HG03175 (cell line): ENCODE measurements around the gene C3orf70.
A peak's percentile ranks its signal among the peaks of the same experiment; 100 is the strongest.

Experiments used
- ATAC-seq: cut with Tn5 transposase; IDR thresholded peaks from one replicate; pipeline ENCODE4 v1.9.1; 2021; ENCODE audit warnings: mild to moderate bottlenecking, moderate library complexity; ENCODE audit not compliant: unreplicated experiment

Gene C3orf70, protein sequence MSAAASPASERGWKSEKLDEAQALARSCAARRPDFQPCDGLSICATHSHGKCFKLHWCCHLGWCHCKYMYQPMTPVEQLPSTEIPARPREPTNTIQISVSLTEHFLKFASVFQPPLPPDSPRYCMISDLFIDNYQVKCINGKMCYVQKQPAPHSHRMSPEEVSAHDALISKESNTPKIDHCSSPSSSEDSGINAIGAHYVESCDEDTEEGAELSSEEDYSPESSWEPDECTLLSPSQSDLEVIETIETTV

DNA sequence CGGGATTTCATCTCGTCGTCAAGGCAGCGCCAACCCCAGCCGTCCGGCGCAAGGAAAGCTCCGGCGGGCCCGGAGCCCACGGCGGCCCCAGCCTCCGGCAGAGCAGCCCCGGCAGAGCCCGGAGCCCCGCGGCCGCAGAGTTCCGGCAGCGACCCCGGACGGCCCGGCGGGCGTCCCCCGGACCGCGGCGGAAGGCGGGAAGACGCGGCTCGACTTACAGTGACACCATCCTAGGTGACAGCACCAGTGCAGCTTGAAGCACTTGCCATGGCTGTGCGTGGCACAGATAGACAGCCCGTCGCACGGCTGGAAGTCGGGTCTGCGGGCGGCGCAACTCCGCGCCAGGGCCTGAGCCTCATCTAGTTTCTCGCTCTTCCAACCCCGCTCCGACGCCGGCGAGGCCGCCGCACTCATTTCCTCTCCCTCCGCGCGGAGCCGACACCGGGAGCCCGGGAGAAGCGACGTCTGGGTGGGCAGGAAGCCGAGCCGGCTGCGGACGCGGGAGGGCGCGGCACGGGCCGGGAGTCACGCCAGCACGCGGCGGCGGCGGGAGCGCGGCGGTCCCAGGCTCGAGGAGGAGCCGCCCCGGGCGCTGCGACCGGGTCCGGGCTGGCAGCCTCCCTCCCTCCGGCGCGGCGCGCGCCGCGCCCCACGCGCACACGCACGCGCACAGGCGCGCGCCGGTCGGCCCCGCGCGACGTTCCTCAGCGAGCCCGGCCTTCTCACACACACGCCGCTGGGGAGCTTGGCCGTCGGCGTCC, at the start of gene C3orf70:
Gene C3orf70 (minus strand): TSS at position 651 of the 761 bp plus-strand sequence. CDS start 237 bp downstream, at position 414.
- ATAC-seq: no peak

DNA sequence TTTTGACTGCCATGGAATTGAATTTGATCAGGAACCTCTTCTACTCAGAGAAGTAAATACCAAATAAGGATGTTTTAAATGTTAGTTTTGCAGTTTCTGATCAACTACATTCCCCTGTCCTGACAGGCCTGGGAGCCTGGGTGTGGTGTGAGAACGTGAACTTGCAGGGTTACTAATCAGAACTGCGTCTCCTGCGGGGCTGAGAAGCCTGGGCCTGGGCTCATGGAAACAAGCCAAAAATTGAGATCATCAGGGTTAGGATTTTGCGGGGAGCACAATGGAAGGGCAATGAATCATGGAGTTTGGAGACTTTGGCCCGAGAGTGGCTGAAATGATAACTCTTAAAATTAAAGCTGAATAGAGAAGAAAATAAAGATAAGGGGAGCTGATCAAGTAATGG, 47.8 kb upstream of the C3orf70 start:
- no peak for ATAC-seq

DNA sequence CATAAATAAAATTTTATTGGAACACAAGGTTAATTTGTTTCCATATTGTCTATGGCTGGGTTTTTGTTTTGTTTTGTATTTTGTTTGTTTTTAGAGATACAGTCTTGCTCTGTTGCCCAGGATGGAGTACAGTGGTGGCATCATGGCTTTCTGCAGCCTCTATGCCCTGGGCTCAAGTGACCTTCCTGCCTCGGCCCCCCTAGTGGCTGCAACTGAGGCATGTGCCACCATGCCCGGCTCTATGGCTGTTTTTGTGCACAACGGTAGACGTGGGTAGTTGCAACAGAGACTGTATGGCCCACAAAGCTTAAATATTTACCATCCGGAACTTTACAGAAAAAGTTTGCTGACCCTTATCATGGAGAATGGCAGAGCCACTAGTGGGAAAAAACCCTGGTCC, 46.8 kb upstream of the C3orf70 start:
- ATAC-seq: no peak

DNA sequence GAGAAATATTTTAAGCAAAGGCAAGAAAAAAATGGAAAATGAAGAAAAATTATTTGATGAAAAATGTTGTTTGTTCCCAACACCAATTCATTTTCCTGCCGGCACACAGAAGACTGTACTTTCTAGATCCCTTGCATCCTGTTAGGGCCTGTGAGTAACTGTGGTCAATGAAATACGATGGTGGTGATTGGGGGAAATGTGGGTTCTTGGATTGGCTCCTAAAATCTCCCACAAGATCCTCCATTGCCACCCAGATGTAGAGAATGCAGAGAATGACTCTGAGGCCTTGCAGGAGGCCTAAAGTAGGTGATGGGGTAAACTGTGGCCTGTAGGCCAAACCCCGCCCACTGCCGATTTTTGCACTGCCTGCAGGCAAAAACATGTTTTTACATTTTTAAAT, 46.3 kb upstream of the C3orf70 start:
- no peak for ATAC-seq

DNA sequence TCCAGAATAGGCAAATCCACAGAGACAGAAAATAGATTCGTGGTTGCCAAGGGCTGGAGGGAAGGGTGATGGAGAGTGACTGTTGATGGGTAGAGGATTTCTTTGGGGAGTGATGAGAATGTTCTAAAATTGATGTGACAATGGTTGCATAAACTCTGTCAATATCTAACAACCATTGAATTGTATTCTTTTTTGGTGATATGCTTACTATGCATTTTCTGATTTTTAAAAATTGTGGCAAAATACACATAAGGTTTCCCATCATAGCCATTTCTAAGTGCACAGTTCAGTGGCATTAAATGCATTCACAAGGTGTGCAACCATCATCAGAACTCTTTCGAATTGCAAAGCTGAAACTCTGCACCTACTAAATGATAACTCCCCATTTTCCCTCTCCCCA, 44.2 kb upstream of the C3orf70 start:
- no peak for ATAC-seq

DNA sequence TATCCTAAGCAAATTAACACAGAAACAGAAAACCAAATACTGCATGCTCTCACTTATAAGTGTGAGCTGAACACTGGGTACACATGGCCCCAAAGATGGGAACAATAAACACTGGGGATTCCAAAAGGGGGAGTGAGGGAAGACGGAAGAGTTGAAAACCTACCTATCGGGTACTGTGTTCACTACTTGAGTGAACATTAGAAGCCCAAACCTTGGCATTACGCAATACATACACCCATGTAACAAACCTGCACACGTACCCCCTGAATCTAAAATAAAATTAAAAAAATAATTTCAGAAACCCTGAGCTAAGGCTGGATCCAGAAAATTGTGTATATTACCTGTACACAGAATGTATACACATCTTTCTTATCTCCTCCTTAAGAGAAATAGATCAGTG, 42.8 kb upstream of the C3orf70 start:
- ATAC-seq: no peak

DNA sequence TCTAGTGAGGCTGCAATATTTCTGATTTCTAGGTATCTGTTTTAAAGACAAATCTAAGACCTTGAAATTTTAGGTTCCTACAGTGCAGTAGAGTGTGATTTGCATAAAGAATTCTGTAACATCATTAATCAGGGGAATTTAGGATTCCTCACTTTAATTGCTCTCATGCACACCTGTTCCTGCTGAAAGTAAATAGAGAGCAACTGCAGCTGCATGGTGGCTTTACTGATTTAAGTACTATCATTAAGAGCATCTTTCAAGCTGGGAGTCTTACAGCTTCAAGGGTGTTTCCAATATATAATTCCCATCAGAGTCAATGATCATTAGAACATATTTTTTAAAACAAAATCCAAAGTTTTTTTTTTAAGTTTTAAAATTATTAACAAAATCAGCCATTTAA, 36.0 kb upstream of the C3orf70 start:
- no peak for ATAC-seq

DNA sequence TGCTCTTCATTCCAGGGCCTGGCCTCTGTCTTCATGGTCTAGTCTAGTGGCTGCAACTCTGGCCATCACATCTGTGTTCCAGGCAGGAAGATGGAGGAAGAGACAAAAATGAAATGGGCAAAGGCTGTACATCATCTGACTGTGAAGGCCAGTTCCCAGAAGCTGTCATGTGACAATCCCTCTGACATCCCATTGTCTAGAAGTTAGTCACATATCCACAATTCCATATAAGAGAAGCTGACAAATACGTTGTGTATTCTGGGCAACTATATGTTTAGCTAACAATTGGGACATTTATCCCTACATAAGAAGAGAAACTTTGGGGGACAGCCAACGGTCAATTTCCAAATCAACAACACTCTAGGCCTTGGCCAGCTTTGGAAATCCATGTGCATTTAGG, 34.5 kb upstream of the C3orf70 start:
- ATAC-seq: no peak

DNA sequence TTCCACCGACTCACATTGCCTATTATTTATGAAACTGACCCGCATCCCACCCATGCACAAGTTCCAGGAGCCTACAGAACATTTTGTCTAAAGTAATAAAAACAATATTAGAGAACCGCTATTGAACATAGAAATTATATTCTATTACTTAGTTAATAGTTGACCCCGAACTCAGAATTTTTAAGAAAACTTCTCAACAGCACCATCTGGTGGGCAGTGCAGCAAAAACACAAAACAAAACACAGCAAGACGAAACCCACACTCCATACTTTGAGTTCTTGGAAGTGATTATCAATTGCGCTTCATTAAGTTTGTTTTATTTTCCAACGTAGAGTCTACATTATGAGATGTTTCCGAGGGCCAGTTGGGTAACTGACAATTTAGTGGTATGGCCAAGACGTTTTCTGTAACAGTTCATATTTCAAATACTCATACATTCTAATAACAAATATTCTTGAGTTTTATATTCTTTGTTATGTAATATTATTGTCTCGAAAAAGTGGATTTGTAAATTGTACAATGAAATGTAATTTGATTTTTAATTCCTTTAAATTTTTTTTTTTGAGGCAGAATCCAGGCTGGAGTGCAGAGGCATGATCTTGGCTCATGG, 24.0 kb upstream of the C3orf70 start:
- ATAC-seq: no peak

DNA sequence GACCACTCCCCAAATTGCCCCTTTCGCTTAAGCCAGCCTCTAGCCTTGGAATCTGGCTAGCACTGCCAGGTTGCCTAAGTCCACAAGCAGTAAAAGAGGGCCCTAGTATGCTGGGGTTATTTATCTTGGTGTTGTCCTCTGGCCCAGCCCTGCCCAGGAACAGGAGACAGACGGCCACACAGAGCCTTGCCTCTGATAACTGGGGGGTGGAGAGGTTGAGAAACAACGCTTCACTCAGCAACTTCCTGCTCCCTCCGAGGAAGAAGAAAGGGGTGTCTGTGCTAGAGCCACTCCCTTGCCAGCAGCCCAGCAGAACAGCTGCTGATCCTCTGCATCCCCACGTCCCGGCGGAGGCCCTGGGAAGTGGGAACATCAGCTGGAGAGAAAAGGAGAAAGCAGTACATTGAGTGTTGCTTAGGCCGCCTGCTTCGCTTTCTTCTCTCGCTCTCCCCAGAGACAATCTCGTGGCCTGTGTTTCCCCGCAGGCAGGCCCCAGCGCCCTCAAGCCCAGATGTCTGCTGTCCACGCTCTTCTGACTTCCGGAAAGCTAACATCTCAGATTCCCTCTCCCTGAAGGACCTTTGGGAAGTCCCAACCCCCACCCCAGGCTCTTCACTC, 22.6 kb upstream of the C3orf70 start:
- peak; percentile 71 for ATAC-seq

DNA sequence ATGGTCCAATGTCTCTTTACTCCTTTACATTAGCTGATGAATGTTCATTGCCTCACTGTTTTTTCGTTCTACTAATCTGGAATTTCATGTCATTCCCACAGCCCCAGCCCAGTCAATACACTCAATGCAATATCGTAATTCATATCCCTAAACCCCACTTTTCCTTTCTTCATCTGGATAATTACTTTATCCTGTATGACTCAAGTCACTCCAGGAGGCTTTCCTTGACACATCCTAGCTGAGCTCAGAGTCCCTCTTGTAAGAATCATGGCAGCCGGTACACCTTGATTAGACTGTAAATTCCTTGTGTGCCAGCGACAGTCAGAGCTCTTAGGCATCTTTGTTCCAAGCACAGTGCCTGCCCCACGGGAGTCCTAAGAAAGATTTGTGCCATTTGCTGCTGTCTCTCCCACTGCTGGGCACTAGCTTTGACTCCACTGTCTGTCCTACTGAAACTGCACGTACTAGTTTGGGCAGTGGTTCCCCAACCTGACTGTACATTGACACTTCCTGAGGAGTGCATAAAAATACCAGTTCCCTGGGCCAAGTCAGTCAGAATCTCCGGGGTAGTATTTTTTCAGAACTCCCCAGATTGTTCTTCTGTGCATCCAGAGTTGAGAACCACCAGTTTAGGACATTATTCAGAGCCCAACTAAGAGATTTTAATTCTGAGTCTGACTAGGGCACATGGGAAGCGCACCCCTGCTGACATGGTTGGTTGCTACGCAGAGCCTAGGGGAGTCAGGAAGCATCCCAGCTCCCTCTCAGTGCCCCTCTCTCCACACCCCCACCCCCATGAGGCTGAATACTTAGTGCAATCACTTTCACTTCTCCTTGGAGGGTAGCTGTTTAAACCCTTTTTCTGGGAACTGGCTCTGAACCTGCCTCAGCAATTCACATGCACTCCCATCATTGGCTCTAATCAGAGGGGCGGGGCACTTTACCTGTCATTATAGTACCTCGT, 19.5 kb upstream of the C3orf70 start:
- ATAC-seq: no peak

DNA sequence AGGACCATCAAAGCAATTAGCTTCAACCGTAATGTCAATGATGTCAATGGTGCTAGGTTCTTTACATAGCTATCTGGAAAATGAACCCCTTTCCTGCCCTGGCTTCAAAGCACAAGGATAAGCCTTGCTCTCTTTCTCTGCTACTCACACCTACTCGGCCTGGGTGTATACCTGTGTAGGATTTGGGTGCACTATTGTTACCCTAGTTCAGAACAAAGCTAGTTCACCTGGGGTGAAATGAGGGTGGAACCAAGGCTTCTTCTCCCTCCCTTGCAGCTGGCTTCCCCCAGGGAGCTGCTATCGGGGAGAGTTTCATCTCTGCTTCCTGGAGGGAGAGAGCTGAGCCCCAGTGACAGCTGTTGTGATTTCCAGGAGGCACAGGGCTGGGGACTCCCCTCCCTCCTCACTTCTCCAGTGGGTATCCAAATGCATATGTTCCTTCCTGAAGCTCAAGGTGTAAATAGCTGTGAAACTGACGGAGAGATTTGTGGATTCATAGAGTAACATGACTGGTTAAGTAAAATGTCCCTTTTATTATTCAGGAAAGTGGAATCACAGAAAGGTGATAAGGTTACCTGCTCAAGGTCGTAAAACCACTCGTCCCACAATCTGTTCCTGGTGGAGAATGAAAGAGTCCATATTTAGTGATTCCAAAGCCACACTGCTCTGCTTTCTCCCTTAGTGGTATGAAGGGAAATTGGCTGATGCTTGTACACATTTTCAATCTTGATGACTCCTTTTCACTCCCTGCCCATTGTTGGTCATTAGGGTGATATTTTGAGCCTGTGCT, 11.8 kb upstream of the C3orf70 start:
- no peak for ATAC-seq

DNA sequence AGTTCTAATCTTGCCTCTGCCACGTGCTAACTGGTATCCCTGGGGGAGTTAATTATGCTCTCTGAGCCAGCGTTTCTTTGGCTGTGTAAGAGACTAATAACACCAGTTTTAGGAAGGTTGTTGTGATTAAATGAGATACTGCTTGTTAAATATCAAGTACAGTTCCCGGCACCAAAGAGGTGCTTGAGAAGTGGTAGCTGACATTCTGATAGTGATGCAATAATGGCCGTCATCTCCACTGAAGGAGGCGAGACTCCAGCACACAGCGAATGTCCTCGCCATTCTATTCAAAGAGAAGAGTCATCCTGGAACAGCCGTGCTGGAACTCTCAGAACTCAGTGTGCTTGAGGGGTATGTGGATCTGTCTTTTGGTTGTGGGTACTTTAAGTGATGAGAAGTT, 9.8 kb upstream of the C3orf70 start:
- no peak for ATAC-seq

DNA sequence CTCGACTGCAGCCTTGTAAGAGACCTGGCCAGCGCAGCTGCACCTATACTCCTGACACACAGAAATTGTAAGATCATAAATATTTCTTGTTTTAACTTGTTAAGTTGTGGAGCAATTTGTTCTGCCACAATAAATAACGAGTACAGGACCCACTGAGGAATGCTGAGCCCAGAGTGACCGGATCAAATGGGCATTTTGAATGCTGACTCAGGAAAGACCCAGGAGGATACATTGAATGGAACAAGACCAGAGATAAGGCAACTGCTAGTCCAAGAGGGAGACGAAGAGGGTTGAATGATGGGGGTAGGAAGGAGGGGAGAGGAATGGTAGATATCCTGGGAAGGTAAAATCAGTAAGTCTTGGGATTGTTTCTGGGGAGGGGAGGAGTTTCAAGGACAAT, 8.9 kb upstream of the C3orf70 start:
- no peak for ATAC-seq

DNA sequence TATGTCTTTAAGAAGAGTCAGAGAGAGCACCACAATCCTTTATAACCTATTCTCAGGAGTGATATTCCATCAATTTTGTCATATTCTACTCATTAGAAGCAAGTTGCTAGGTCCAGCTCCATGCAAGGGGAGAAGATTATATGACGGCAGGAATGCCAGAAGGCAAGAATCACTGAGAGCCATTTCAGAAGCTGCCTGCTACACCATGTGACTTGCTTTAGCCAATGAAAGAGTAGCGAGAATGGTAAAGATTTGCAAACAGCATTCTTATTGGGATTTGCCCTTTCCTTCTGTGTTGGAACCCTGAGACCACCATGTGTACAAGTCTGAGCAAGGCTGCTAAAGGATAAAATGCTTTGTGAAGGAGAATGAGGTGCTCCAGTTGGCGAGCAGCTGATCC, 4.5 kb upstream of the C3orf70 start:
- no peak for ATAC-seq

DNA sequence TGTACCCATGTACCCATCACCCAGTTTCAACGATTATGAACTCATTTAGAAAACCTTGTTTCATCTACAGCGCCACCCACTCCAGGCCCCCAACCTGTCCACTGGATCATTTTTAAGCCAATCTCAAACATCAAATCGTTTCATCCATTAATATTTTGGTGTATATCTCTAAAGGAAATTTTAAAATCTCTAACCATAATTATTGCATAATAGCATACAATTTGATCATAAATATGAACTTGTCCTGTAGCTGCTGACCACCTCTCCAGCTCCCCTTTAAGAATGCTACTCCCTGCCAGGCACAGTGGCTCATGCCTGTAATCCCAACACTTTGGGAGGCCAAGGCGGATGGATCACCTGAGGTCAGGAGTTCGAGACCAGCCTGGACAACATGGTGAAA, 2.8 kb upstream of the C3orf70 start:
- no peak for ATAC-seq

DNA sequence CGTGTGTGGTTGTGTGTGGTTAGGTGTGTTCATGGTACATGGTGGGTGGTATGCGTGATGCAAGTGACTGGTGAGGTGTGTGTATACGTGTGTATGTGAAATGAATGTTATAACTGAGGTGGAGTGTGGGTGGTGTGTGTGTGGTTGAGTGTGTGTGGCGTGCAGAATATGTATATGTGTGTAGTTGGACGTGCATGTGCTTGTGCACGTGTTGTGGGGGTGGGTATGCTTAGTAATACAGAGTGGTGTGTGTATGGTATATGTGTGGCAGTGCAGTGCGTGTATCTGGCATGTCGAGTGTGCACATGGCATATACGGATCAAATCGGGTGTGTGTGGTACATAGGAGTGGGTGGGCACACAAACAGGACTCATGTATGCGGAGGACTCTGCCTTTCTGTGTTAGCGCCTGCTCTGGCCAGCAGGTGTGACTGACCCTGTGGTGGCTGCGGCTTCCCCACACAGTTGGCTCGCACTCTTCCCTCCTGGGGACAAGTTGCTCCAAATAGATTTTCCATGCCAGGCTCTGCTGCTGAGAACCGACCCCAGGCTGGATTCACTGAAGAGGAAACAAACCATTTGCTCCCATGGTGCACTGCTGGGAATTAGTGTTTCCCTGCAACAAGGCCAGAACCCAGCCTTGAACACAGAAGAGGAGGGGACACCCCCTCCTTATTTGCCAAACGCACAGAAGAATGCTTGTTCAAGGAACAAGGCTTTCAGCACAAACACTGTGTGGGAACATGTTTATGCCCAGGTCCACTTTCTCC, 1.2 kb upstream of the C3orf70 start:
- ATAC-seq: no peak

DNA sequence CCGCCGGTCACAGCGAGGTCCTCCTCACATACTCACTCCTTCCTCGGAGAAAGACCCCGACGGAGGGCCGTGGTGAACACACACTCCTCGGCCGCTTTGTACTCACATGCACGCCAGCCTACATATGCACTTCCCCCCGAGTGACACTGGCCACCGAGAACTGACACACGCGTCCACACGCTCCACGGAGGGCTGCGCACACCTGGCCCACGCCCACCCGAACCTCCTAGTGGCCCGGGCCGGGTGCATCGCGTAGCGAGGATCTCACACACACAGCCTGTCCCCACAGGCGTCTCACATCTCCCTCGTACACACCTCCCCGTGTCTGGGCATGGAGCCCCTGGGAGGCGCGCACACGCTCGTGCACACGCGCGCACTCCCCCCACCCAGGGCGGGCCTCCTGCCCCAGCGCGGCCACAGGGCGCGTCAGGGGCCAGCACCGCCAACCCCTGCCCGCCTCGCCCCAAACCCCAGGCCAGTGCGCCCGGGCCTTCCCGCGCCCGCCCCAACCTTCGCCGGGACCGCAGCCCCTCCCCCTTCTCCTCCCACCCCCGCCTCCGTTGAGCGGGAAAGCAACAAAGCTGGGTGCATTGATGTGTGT, 411 bp upstream of the C3orf70 start:
- ATAC-seq: no peak

DNA sequence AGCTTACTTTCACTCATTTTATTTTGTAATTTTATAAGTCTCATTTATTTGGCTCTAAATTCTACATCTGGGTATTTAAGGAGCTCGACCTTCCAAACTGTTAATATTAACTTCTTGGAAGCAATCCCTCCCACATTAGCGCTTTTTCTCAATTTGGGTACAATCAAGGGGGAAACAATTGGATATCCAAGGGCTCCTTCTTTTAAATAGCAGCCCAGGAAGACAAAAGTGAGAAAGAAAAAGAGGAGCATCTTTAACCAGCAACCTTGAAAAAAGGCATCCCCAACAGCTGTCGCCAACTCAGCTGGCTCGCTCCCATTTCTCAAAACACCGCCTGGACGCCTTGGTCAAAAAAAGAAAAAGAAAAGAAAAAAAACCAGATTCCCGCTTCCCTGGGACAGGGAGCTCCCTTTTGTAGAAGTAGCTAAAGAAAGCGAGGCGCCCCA, 873 bp downstream of the C3orf70 start:
- no peak for ATAC-seq
